ENCODE data around the gene RAB3IL1.
A peak's percentile ranks its signal among the peaks of the same experiment; 100 is the strongest.

RAB3IL1 gene

GRCh38 chr11:61901397-61901796, 16.0 kb downstream of the RAB3IL1 start:
- DNase-seq, result no peak

GRCh38 chr11:61900251-61900650, 17.1 kb downstream of the RAB3IL1 start:
- no peak for DNase-seq

- DNase-seq, result peak; percentile 60 to 70
These were observed 18.1 kb downstream of the RAB3IL1 start for GRCh38 chr11:61899146-61899841.

- DNase-seq, result no peak
These were observed 19.2 kb downstream of the RAB3IL1 start for GRCh38 chr11:61898247-61898582.

- DNase-seq, result peak; percentile 22 to 46
These were observed 19.7 kb downstream of the RAB3IL1 start for GRCh38 chr11:61897387-61898246.

GRCh38 chr11:61896665-61897386, 20.5 kb downstream of the RAB3IL1 start:
- no peak for DNase-seq

GRCh38 chr11:61895718-61896059, 21.7 kb downstream of the RAB3IL1 start:
- no peak for DNase-seq

GRCh38 chr11:61895046-61895717, 22.2 kb downstream of the RAB3IL1 start:
- no peak for DNase-seq

- no peak for DNase-seq
These were observed 23.4 kb downstream of the RAB3IL1 start for GRCh38 chr11:61893981-61894380.

GRCh38 chr11:61892085-61892370, 25.3 kb downstream of the RAB3IL1 start:
- DNase-seq, result no peak

- peak; percentile 22 to 34 for DNase-seq
These were observed 25.9 kb downstream of the RAB3IL1 start, which contains the start of gene FADS3 for GRCh38 chr11:61891331-61892084. TSS of gene FADS3 (minus strand) at chr11:61891545. CDS start at chr11:61891381, 164 bp downstream.

GRCh38 chr11:61890529-61891330, 26.6 kb downstream of the RAB3IL1 start:
- DNase-seq, result peak in 1 of 2 experiments; percentile 11

GRCh38 chr11:61889831-61890230, 27.5 kb downstream of the RAB3IL1 start:
- DNase-seq, result no peak

GRCh38 chr11:61888590-61888989, 28.8 kb downstream of the RAB3IL1 start:
- DNase-seq, result no peak

GRCh38 chr11:61887839-61888494, 29.4 kb downstream of the RAB3IL1 start:
- DNase-seq, result no peak

- DNase-seq, result no peak
These were observed 30.7 kb downstream of the RAB3IL1 start for GRCh38 chr11:61886643-61887042.

GRCh38 chr11:61885784-61886580, 31.4 kb downstream of the RAB3IL1 start:
- no peak for DNase-seq

GRCh38 chr11:61885166-61885778, 32.1 kb downstream of the RAB3IL1 start:
- no peak for DNase-seq

- no peak for DNase-seq
These were observed 33.4 kb downstream of the RAB3IL1 start for GRCh38 chr11:61883947-61884346.

GRCh38 chr11:61883327-61883726, 34.0 kb downstream of the RAB3IL1 start:
- no peak for DNase-seq

Data from AML-193 (cell line).